Cardiac atrium fibroblast (primary cell): ENCODE results near the gene VLDLR. TPM values are rescaled to one million over a fixed set of nuclear protein-coding genes. Genes with fewer than 3 reads are reported as not detected.

Experiments used
- total RNA-seq: library from RNA; depleted of rRNA; stranded (reverse); fragments of >200 nt; gene quantifications from 2 replicates; pipeline ENCODE4 v1.2.3, GENCODE V29; 2015

Gene VLDLR
- total RNA-seq: 12.8 and 15.9 TPM in 2 replicates

GRCh38 chr9:2621722-2622460 is at the start of gene VLDLR:
Gene VLDLR (plus strand): TSS chr9:2621787. CDS start chr9:2622190, 403 bp downstream.

Other genes with a start within 250 kb of the VLDLR start
- gene KCNV2, start 95.7 kb downstream of the VLDLR start, total RNA-seq: not detected in 2 replicates
- gene PUM3, start 222.3 kb downstream of the VLDLR start, total RNA-seq: 25.8 and 28.5 TPM in 2 replicates